ENCODE results near the gene FADD.

The FADD gene, protein sequence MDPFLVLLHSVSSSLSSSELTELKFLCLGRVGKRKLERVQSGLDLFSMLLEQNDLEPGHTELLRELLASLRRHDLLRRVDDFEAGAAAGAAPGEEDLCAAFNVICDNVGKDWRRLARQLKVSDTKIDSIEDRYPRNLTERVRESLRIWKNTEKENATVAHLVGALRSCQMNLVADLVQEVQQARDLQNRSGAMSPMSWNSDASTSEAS
- total RNA-seq = 37.6 to 50.6 reads per million in 2 experiments

DNA sequence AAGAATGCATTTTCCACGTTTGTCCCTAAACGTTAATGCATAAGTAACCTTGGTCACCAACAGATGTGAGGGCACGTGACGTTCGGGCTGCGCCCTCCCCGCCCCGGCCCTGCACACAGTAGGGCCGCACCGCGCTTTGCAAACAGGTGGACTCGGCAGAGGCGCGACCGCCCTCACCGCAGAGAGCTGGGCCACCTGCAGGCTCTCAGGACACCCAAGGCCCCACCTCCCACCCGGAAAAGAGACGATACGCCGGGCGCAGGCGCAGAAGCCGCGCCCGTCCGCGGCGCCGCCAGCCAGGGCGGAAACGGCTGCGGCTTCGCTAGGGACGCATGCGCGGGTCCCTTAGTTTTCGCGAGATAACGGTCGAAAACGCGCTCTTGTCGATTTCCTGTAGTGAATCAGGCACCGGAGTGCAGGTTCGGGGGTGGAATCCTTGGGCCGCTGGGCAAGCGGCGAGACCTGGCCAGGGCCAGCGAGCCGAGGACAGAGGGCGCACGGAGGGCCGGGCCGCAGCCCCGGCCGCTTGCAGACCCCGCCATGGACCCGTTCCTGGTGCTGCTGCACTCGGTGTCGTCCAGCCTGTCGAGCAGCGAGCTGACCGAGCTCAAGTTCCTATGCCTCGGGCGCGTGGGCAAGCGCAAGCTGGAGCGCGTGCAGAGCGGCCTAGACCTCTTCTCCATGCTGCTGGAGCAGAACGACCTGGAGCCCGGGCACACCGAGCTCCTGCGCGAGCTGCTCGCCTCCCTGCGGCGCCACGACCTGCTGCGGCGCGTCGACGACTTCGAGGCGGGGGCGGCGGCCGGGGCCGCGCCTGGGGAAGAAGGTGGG lies at the start of gene FADD:
Gene FADD, plus strand, starts transcription at position 377 of the 831 bp plus-strand sequence. Its CDS starts 164 bp downstream, at position 541.
- peak; percentile 86 for DNase-seq (ENCODE audit: low read depth)

DNA sequence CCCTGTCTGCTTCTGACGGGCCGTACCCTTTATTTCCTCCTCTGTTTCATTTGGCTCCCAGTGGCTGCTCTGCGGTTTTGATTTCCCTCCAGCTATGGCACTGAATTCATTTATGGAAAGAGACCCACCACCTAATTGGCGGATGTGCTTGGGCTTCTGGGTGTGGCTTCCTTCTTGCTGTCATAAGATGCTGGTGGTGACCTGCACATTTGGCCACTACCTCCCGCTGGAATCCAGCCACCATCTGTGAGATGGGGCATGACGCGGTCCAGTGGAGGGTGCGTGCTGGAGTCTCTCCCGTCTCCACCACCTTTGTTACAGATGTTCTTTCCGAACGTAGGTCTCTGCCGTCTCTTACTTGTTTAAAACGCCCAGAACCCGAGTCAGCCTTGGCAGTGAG lies 47.7 kb upstream of the FADD start:
- no peak for DNase-seq (ENCODE audit: low read depth)

DNA sequence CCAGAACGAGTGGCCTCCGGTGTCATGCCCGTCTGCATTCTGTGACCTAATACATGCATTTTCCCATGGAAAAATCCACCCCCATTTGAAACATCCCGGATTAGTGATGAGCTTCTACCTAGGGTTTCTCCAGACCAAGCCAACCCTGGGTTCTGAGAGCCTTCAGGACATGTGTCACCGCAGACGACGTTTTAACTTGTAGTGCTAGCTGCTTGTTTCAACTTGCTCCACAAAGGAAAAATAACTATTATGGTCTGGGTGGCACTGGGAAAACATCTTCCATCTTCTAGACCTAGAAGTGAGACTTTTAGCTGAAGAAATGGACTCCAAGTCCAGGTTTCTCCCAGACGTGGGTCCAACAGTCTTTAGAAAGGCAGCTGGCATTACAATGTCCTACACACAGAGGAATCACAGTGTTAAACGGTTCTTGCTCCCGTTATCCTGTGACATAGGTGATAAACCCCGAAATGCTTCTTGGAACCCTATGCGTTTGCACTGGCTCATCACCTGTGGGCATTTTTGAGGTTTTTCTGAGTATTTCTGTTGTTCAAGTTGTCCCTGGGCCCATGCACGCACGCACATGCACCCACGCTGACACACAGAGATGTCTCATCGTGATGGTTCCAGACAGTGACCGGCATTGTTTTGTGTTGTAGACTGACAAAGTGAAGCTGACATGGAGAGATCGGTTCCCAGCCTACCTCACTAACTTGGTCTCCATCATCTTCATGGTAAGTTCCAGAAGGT lies 46.6 kb upstream of the FADD start:
- no peak for DNase-seq (ENCODE audit: low read depth)

DNA sequence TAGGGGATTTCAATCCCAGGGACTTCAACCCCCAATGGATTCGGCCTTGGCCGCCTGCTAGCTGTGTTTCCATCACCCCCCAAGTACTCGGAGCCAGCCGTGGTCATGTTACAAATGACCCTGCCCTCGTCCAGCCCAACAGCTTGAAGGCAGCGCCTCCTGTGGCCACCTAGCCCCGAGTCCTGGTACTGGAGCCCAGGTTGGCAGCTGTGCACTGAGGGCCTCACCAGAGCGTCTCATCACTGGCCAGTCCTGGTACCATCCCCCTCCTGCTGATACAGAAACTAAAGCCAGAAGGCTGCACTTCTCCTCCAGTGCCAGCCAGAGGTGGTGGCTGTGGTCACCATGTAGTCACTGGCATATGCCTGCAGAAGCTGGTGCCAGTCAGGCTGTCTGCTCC lies 44.9 kb upstream of the FADD start:
- no peak for DNase-seq (ENCODE audit: low read depth)

DNA sequence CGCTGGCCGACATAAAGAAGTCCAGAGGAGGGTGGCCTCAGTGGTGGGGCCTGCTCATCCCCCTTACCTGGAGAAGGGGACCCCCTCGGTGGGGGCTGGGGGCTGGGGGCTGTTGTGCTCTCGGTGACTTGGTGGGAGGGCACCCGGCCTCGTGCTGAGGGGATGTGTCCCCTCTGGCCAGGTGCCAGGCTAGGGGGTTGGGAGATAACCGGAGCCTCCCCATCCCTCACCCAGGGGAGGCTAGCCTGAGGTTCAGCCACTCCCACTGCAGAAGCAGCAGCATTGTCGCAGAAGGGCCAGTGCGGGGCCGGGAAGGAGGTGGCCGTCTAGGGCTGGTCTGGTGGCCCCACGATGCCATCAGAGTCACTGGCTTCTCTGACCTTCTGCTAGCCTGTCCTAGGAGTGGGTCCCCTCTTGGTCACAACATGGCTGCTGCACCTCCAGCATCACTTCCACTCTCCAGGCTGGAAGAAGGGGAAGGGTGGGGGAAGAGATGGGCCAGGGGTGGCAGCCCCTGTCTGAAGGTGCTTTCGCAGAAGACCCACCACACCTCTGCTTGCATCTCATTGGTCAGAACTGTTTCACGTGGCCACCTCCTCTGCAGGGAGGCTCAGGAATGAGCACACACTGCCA lies 44.2 kb upstream of the FADD start:
- no peak for DNase-seq (ENCODE audit: low read depth)

DNA sequence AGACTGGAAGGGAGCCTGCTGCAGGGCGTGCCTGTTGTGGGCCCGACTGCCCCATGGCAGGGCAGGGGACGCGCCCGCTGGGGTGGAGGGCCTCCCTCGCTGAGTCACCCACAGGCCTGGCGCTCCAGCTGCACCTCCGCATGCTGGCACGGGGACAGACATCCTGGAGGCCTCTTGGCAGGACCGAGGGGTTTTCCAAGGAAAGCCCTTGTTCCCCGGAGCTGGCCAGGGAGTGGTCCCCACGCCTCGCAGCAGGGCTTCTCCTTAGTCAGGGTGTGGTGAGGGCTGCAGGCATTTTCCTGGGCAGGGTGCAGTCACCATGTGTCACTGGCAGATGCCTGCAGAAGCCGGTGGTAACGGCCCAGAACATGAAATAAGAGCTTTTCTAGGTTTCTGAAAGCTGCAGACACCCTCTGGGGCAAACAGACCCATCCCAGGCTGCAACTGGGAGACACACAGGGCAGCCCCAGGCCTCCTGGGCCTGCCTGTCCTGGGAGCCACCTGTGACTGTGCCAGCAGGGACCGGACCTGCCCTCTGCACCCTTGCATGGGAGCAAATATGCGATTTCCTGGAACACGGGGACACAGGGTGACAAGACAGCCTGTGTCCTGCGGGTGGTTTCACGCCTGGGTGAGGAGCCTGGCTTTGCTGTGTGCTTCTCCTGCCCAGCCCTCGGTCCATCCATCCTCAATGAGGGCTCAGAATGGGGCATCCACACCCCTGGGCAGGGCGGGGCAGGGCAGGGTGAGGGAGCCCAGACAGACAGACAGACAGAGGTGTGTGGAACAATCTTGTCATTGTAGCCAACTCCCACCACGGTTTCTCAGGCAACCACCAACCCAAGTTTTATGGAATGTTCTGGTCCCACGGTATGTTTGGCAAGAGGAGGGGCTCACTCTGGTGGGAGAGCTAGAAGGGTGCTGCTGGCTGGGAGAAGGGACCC lies 43.2 kb upstream of the FADD start:
- DNase-seq (ENCODE audit: low read depth) = no peak

DNA sequence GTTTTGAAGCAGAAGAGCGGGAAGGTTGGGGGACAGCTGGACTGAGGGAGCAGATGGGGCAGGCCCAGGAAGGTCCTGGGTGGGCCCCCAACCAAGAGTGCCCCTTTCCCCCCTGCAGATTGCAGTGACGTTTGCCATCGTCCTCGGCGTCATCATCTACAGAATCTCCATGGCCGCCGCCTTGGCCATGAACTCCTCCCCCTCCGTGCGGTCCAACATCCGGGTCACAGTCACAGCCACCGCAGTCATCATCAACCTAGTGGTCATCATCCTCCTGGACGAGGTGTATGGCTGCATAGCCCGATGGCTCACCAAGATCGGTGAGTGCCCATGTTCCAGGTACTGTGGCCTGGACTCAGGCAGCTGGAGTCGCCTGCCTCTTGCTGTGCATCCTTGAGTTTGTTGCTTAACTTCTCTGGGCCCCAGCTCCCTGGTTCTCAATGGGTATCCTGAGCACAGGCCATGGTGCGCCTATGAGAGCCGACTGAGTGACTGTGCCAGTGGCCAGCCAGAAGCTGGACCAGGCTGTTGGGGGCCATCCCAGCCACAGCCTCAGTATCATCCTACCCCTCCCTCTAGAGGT lies 42.0 kb upstream of the FADD start:
- DNase-seq (ENCODE audit: low read depth) = no peak

DNA sequence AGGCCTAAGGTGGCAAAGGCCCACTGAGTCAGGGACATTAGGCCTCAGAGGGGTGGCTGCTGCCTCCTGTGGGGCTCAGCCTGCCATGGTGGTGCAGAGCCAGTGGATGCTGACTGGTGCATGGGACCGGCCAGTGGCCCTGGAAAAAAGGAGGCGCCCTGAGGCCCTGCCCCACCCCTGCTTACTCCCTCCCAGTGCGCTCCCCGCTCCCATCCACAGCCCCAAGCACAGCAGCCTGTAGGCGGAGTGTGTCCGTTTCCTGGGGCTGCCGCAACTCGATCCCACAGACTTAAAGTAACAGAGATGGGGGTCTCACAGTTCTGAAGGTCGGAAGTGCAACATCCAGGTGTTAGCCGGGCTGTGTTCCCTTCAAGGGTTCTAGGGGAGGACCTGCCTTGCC lies 38.4 kb upstream of the FADD start:
- no peak for DNase-seq (ENCODE audit: low read depth)

DNA sequence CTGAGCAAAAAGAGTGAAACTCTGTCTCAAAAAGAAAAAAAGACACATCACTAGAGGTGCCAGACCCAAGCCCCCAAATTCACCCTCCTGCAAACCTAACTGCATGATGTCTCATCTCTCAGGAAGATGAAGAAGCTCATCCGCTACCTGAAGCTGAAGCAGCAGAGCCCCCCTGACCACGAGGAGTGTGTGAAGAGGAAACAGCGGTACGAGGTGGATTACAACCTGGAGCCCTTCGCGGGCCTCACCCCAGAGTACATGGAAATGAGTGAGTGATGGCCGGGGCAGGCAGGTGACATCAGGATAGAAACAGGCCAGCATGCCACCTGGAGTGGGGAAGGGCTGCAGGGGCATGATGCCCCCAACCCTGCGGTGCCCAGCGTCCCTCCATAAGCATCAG lies 36.0 kb upstream of the FADD start:
- no peak for DNase-seq (ENCODE audit: low read depth)

DNA sequence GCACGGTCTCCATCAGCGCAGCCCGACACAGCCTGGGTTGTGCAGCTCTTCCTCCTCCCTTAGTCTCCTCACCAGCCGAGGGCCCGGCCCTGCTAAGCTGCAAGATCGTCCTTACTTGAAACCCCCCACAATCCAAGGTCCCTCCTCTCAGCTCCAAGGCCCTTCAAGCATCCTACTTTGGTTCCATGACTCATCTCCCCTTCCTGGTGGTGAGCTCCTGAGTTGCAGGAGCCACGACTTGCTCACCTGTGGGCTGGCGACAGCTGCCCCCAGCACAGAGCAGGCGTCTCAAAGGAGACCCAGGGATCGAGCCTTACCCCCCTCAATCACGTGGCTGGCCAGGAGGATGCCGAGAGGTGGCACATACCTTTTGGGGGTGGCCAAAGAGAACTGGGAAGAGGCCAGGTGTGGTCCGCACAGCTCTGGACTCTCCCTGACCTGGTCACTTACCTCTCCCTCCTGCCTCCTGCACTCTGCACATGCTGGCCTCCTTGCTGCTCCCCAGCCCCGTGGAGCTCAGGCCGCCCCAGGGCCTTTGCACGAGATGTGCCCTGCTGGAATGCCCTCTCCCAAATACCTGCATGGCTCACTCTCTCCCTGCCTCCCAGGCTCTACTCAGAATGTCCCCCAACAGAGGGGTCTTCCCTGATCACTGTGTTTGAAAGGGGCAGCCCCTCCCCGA lies 35.2 kb upstream of the FADD start:
- DNase-seq (ENCODE audit: low read depth) = no peak

DNA sequence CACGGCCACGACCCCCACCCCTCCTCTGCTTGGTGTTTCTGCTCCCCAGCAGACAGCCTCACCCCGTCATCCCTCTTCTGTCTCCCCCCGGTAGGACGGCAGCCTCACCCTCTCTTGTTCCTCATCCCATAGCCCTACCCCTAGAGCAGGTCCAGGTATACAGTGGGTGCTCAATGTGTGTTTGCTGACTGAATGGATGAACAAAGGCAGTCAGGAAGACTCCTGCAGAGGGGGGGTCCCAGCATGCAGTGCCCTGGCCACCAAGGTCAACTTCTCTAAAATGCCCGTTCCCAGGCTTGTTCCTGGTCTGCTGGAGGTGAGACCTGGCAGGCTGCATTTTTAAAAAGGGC lies 34.7 kb upstream of the FADD start:
- DNase-seq (ENCODE audit: low read depth) = no peak

DNA sequence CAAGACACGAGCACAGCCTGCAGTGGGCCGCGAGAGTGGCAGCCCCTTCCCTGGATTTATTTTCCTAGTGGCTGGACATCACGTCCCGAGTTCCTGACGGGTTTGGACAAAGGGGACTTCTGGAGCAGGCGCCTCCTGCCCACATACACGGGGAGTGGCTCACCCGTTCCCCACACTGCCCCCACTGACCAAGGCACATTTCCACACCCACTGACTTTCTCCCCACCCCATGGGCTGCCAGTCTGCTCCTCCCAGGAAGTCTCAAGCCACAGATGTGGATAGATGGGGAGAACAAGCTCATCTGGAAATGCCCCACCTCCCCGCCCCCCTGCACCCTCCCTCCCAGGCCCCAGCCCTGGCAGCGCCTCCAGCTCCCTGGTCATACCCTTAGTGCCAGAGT lies 34.0 kb upstream of the FADD start:
- no peak for DNase-seq (ENCODE audit: low read depth)

DNA sequence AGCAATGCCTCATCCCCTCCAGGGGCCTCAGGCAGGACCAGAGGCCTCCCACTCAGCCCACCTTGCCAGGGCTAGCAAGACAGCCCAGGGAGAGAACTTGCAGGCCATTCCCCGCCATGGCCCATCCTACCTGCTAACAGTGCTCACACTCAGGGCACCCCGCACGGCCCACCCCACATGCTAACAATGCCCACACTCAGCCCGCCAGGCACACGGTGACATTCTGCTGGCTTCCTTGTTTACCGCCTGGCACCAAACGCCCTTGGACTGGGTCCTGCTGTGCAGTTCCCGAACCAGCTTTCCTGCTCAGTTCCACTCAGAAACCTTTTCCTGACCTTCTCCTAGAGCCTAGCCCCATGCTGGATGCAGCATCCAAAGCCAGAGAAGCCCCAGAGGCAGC lies 33.5 kb upstream of the FADD start:
- no peak for DNase-seq (ENCODE audit: low read depth)

DNA sequence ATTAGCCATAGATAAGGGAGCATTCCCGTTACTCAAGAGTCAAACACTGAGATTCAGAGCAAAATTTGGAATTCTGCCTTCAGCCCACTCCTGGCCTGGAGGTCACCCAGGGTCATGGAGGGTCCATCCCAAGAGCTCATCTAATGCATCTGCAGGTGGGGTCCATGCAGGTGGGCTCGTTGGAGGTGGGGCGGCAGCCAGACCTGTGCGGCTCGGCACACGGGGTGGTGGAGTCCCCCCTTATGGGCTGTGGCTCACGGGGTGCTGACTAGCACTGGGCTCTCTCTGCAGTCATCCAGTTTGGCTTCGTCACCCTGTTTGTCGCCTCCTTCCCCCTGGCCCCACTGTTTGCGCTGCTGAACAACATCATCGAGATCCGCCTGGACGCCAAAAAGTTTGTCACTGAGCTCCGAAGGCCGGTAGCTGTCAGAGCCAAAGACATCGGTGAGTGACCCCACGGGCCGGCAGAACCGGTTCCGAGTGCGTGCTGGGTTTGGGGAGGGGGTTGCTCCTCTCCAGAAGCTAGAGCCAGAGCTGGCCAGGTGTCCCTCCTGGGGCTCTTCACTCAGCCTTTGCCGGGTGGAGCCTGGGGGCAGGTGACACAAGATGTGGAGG lies 32.4 kb upstream of the FADD start:
- DNase-seq (ENCODE audit: low read depth) = no peak

DNA sequence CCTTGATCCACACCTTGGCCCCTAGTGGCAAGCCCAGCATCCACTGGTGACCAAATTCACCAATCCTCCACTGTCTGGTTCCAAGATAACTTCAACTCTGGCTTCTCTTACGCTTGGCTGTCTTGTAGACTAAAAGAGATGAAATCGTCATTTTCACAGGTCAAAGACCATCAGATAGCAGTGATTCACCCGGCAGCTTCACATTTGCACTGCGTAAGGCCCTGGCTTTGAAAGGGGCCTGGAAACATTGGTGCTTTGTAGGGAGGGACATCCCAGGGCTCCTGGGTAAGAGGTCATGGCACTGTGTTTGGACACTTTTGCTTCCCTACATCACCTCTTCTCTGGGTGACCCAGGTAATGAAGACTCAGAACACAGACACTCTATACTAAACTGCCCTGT lies 30.1 kb upstream of the FADD start:
- no peak for DNase-seq (ENCODE audit: low read depth)

DNA sequence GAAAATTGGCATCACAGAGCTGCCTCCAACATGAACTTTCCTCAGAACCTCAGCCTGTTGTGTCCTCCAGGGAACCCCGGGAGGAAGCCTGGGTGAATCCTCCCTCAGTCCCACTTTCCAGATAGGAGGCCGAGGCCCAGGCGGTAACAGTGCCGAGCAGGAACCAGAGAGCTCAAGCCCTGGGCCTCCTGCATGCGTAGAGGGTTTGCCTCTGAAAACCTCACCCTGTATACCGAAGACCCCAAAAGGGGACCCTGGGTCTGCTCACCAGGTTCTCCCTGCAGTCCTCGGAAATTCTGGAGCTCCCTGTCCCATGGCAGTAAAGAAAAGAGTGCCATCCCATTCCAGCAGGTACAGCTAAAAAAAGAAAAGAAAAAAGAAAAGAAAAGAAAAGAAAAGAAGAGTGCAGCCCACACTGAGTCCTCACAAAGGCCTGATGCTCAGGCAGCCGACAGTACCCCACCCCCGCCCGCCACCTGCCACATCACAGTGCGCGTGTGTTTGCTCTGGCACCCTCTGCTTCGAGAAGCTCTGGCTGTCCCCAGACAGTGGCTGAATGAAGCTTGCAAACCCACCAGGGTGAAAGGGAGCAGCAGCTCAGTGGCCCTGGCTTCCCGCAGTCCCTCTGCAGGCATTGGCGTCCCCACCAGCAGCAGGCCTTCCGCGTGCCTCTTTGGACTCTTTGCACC lies 28.4 kb upstream of the FADD start:
- no peak for DNase-seq (ENCODE audit: low read depth)

DNA sequence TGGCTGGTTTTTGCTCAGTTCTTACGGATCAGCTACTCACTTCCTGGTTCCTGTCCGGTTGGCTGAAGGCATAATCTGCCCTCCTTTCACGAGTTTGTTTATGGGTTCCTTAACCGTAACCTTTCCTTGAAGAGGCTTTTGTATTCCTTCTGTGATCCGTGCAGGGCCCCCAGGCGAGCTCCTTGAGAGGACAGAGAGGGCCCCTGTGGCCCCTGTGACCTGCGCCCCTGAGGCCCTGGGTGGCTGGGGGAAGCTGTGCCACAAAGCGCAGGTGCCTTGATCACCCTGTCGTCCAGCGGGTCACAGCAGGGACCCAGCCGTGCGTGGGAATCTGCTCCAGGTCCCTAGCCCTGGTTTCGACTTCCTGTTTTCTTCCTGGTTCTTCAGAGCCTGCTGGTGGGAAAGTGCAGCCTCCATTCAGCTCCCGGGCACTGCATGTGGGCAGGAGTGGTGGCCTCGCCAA lies 27.8 kb upstream of the FADD start:
- no peak for DNase-seq (ENCODE audit: low read depth)

DNA sequence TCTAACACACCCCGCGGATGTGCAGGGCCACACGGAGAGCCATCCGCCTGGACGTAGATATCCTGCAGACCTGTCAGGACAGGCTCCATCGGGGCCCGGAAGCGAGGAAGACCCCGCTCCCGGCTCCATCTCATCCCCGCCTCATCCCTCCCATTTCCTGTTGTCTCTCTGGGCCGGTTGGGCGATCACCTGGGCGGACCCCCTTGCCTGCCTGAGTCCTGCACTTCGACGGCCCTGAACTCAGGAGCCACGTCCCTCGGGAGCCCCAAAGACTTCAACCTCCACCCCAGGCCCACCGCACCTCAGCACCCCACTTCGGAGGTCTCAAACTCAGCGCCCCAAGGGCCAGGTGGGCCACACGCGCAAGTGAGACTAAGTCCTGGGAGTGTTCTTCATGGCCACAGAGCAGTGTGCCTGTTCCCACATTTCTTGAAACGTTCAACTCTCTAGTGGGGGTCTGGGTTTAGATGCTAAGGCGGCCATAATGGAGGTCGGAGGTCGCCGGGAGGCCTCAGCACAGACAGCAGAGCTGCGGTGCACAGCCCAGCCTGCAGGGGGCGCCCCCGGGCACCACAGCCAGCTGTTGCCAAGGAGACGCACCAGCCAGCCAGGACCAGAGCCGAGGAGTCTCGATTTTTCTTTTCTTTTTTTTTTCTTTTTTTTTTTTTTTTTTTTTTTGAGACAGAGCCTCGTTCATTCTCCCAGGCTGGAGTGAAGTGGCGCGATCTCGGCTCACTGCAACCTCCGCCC lies 26.0 kb upstream of the FADD start:
- DNase-seq (ENCODE audit: low read depth) = peak; percentile 40

DNA sequence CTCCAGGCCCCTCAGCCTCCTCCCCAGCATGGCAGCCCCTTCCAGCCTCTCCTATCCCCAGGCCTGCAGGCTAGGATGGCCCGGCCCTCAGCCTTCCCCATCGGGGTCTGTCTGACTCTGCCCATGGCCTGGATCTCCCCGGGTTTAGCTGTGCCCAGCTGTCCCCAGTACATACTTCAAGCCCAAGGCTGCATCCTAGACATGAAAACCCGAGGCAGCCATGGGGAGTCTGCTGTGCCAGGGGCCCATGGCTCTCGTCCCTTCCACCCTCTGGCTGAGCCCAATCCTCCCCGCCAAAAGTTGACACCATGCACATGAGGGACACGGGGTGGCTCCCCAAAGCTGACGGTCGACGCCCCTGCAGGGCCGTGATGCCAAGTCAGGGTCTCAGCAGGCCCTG lies 22.2 kb upstream of the FADD start:
- DNase-seq (ENCODE audit: low read depth) = no peak
